NCI-H2227 (cell line): ENCODE data around the gene COA3.
"Not testable (repeated sequence)": the region's sequence is repeated elsewhere in the genome, so short reads cannot be mapped to it uniquely, and the experiment has no call there.

Experiments used
- DNase-seq: peaks from one replicate; lab custom pipeline; 2025; ENCODE audit not compliant: unreplicated experiment; lab: John Stamatoyannopoulos, UW

COA3 gene

GRCh38 chr17:42782166-42783061, 16.1 kb downstream of the COA3 start:
- DNase-seq, result no peak

- no peak for DNase-seq
Measured at GRCh38 chr17:42781639-42782165, 16.8 kb downstream of the COA3 start.

- DNase-seq, result no peak
Measured at GRCh38 chr17:42780851-42781638, 17.5 kb downstream of the COA3 start.

- DNase-seq, result peak; percentile 64
Measured at GRCh38 chr17:42779936-42780850, 18.3 kb downstream of the COA3 start, which contains the start of gene WNK4. Gene WNK4, plus strand, starts transcription at chr17:42780610. Its CDS starts 89 bp downstream, at chr17:42780699.

- no peak for DNase-seq
Measured at GRCh38 chr17:42779304-42779935, 19.1 kb downstream of the COA3 start.

GRCh38 chr17:42778570-42778969, 19.9 kb downstream of the COA3 start:
- DNase-seq, result no peak

GRCh38 chr17:42775534-42776098, 22.9 kb downstream of the COA3 start:
- no peak for DNase-seq

- DNase-seq, result no peak
Measured at GRCh38 chr17:42774066-42774745, 24.3 kb downstream of the COA3 start.

- DNase-seq, result peak; percentile 91
Measured at GRCh38 chr17:42773290-42774035, 25.0 kb downstream of the COA3 start, which contains the start of gene VPS25. Gene VPS25, plus strand, starts transcription at chr17:42773449. Its CDS starts 27 bp downstream, at chr17:42773476.

- peak; percentile 13 for DNase-seq
Measured at GRCh38 chr17:42772945-42773289, 25.6 kb downstream of the COA3 start.

- not testable (repeated sequence) for DNase-seq
Measured at GRCh38 chr17:42769964-42770363, 28.5 kb downstream of the COA3 start.

GRCh38 chr17:42768006-42768405, 30.5 kb downstream of the COA3 start:
- DNase-seq, result peak; percentile 21

- DNase-seq, result no peak
Measured at GRCh38 chr17:42767512-42767911, 31.0 kb downstream of the COA3 start.

GRCh38 chr17:42766124-42766523, 32.4 kb downstream of the COA3 start:
- no peak for DNase-seq

- no peak for DNase-seq
Measured at GRCh38 chr17:42761638-42762037, 36.9 kb downstream of the COA3 start.

- DNase-seq, result peak; percentile 83
Measured at GRCh38 chr17:42760652-42761581, 37.6 kb downstream of the COA3 start, which contains the start of gene RAMP2. Gene RAMP2, plus strand, starts transcription at chr17:42761227. Its CDS starts 35 bp downstream, at chr17:42761262.

GRCh38 chr17:42759982-42760651, 38.4 kb downstream of the COA3 start:
- DNase-seq, result no peak
